Hepatocyte (in vitro differentiated cells): ENCODE results near the gene FRMPD1.

Experiments
- CTCF ChIP-seq: fragments of 200-600 bp; sonication (generic); IDR thresholded peaks from 2 replicates; pipeline ENCODE4 v1.5.1; 2016; ENCODE audit warnings: antibody characterized with exemption, mild to moderate bottlenecking; ENCODE audit not compliant: poor library complexity
- EZH2 ChIP-seq: fragments of 200-600 bp; sonication (generic); IDR thresholded peaks from 2 replicates; pipeline ENCODE4 v1.6.1; 2016; ENCODE audit warnings: antibody characterized with exemption, mild to moderate bottlenecking, borderline replicate concordance
- EZH2phosphoT487 ChIP-seq: fragments of 200-600 bp; sonication (generic); IDR thresholded peaks from one replicate; pipeline ENCODE4 v1.6.1; 2018; ENCODE audit warnings: antibody characterized with exemption, mild to moderate bottlenecking, low read depth, moderate library complexity; ENCODE audit not compliant: unreplicated experiment, severe bottlenecking

GRCh38 chr9:37753489-37754190 lies 102.9 kb downstream of the FRMPD1 start, which contains the start of gene TRMT10B:
- TF ChIP-seq CTCF (no peak), EZH2phosphoT487 (no peak), EZH2 (no peak)
